NOMO-1 (cell line): ENCODE data around the gene NDUFS1.
"Not testable (repeated sequence)": the region's sequence is repeated elsewhere in the genome, so short reads cannot be mapped to it uniquely, and the experiment has no call there.

ENCODE experiments used
- DNase-seq, 2 experiments: peaks; one replicate each; lab custom pipeline; 2025; ENCODE audit not compliant: unreplicated experiment in 2 of 2; lab: John Stamatoyannopoulos, UW

The NDUFS1 gene

GRCh38 chr2:206163251-206163880 lies 4.1 kb upstream of the NDUFS1 start:
- no peak for DNase-seq

- not testable (repeated sequence) for DNase-seq
These were observed 3.2 kb upstream of the NDUFS1 start for GRCh38 chr2:206162401-206162800.

- DNase-seq, result peak in 1 of 2 experiments; percentile 15
These were observed 1.5 kb upstream of the NDUFS1 start for GRCh38 chr2:206160807-206161179.

- peak in 1 of 2 experiments; percentile 53 for DNase-seq
These were observed 1.0 kb upstream of the NDUFS1 start for GRCh38 chr2:206160125-206160806.

GRCh38 chr2:206158563-206159345 lies 490 bp downstream of the NDUFS1 start:
- no peak for DNase-seq

GRCh38 chr2:206157014-206157413 lies 2.2 kb downstream of the NDUFS1 start:
- not testable (repeated sequence) for DNase-seq

- DNase-seq, result peak in 1 of 2 experiments; percentile 15
These were observed 5.0 kb downstream of the NDUFS1 start for GRCh38 chr2:206154197-206154596.

GRCh38 chr2:206150631-206151030 lies 8.6 kb downstream of the NDUFS1 start:
- DNase-seq, result no peak

- no peak for DNase-seq
These were observed 9.1 kb downstream of the NDUFS1 start for GRCh38 chr2:206150168-206150567.

- no peak for DNase-seq
These were observed 9.9 kb downstream of the NDUFS1 start for GRCh38 chr2:206149330-206149729.

- DNase-seq, result no peak
These were observed 13.6 kb downstream of the NDUFS1 start for GRCh38 chr2:206145665-206146064.

- no peak for DNase-seq
These were observed 14.9 kb downstream of the NDUFS1 start for GRCh38 chr2:206144383-206144782.

- DNase-seq, result no peak
These were observed 15.8 kb downstream of the NDUFS1 start for GRCh38 chr2:206143451-206143850.

GRCh38 chr2:206127656-206128055 lies 31.6 kb downstream of the NDUFS1 start:
- no peak for DNase-seq

- DNase-seq, result no peak
These were observed 33.3 kb downstream of the NDUFS1 start for GRCh38 chr2:206125901-206126300.

- DNase-seq, result not testable (repeated sequence)
These were observed 36.7 kb downstream of the NDUFS1 start for GRCh38 chr2:206122569-206122968.

GRCh38 chr2:206116278-206116677 lies 43.0 kb downstream of the NDUFS1 start:
- DNase-seq, result no peak

- no peak for DNase-seq
These were observed 44.1 kb downstream of the NDUFS1 start for GRCh38 chr2:206115026-206115578.

GRCh38 chr2:206112846-206113547 lies 46.2 kb downstream of the NDUFS1 start:
- DNase-seq, result no peak

GRCh38 chr2:206112108-206112507 lies 47.1 kb downstream of the NDUFS1 start:
- DNase-seq, result no peak

GRCh38 chr2:206108713-206109112 lies 50.5 kb downstream of the NDUFS1 start:
- no peak for DNase-seq
